Measurements from ENCODE around the gene MYH15.

Gene MYH15

GRCh38 chr3:108503722-108504121 lies 6.7 kb downstream of the MYH15 start:
- no peak for TF ChIP-seq CTCF (IDR thresholded peaks at IDR 0.05; ENCODE audit: borderline replicate concordance, control extremely low read depth, extremely low read depth, insufficient read depth, missing control alignments)
- in situ Hi-C loops (cut with MboI; ENCODE audit: low sequenced_read_pairs, unreplicated experiment) = no loop called here
- DNase-seq (ENCODE audit: low spot score) = no peak

- no peak for DNase-seq (ENCODE audit: low spot score)
- no peak for TF ChIP-seq CTCF (IDR thresholded peaks at IDR 0.05; ENCODE audit: borderline replicate concordance, control extremely low read depth, extremely low read depth, insufficient read depth, missing control alignments)
- in situ Hi-C loops (cut with MboI; ENCODE audit: low sequenced_read_pairs, unreplicated experiment) = no loop called here
Measured at GRCh38 chr3:108501535-108501934, 8.9 kb downstream of the MYH15 start.

- TF ChIP-seq CTCF (IDR thresholded peaks at IDR 0.05; ENCODE audit: borderline replicate concordance, control extremely low read depth, extremely low read depth, insufficient read depth, missing control alignments) = no peak
- in situ Hi-C loops (cut with MboI; ENCODE audit: low sequenced_read_pairs, unreplicated experiment) = no loop called here
- DNase-seq (ENCODE audit: low spot score) = no peak
Measured at GRCh38 chr3:108500728-108501127, 9.7 kb downstream of the MYH15 start.

- TF ChIP-seq CTCF (IDR thresholded peaks at IDR 0.05; ENCODE audit: borderline replicate concordance, control extremely low read depth, extremely low read depth, insufficient read depth, missing control alignments) = no peak
- in situ Hi-C loops (cut with MboI; ENCODE audit: low sequenced_read_pairs, unreplicated experiment) = loop anchor here (10.0 kb wide), 1 partner anchor 408 kb away; no protein-coding TSS in a partner anchor
- no peak for DNase-seq (ENCODE audit: low spot score)
Measured at GRCh38 chr3:108497271-108497670, 13.1 kb downstream of the MYH15 start.

- in situ Hi-C loops (cut with MboI; ENCODE audit: low sequenced_read_pairs, unreplicated experiment) = loop anchor here (10.0 kb wide), 1 partner anchor 409 kb away; no protein-coding TSS in a partner anchor
- TF ChIP-seq CTCF (IDR thresholded peaks at IDR 0.05; ENCODE audit: borderline replicate concordance, control extremely low read depth, extremely low read depth, insufficient read depth, missing control alignments) = no peak
Measured at GRCh38 chr3:108495717-108496116, 14.7 kb downstream of the MYH15 start.

GRCh38 chr3:108494906-108495531 lies 15.4 kb downstream of the MYH15 start:
- in situ Hi-C loops (cut with MboI; ENCODE audit: low sequenced_read_pairs, unreplicated experiment) = loop anchor here (5.0 to 10.0 kb wide), 2 partner anchors 57 to 410 kb away; no protein-coding TSS in a partner anchor
- no peak for DNase-seq (ENCODE audit: low spot score)
- TF ChIP-seq CTCF (IDR thresholded peaks at IDR 0.05; ENCODE audit: borderline replicate concordance, control extremely low read depth, extremely low read depth, insufficient read depth, missing control alignments) = no peak

More at GRCh38 chr3:108495717-108496116, 14.7 kb downstream of the MYH15 start:
- no peak for DNase-seq (ENCODE audit: low spot score)

Measured in GM13976 (cell line).